Psoas muscle (tissue), 8 donors: ENCODE data around the gene DLGAP1. TPM values are rescaled to one million over a fixed set of nuclear protein-coding genes. Genes with fewer than 3 reads are reported as not detected.
"Not testable (repeated sequence)": the region's sequence is repeated elsewhere in the genome, so short reads cannot be mapped to it uniquely, and the experiment has no call there.

ENCODE experiments used
- ATAC-seq, 4 donors: fragments of 200-7000 bp; cut with Tn5 transposase; one replicate each; pipeline ENCODE4 v1.9.1; 2020; ENCODE audit warnings: moderate library complexity in 3 of 4, mild to moderate bottlenecking in 2 of 4
- DNase-seq, 2 donors: peaks; one replicate each; pipeline ENCODE4 v3.0.0-alpha.2; 2020
- H3K27ac ChIP-seq: fragments of 200-600 bp; one replicate; pipeline ENCODE4 v1.8.0; 2022
- H3K27me3 ChIP-seq, 3 donors: fragments of 200-600 bp in 1 of 3; one replicate each; pipeline versions ENCODE4 v1.6.1 to v1.8.0; 2013 to 2022; ENCODE audit warnings: low read length in 2 of 3, mild to moderate bottlenecking in 2 of 3, moderate library complexity in 1 of 3; ENCODE audit not compliant: insufficient read depth in 3 of 3
- H3K36me3 ChIP-seq, 2 donors: fragments of 200-600 bp in 1 of 2; one replicate each; pipeline versions ENCODE4 v1.6.1 to v1.8.0; 2013 to 2022; ENCODE audit warnings: low read depth in 1 of 2, mild to moderate bottlenecking in 1 of 2, moderate library complexity in 1 of 2; ENCODE audit not compliant: insufficient read depth in 1 of 2
- H3K4me1 ChIP-seq: fragments of 200-600 bp; one replicate; pipeline ENCODE4 v1.8.0; 2022
- H3K4me3 ChIP-seq: fragments of 200-600 bp; one replicate; pipeline ENCODE4 v1.8.0; 2022; ENCODE audit warnings: mild to moderate bottlenecking
- H3K9me3 ChIP-seq: fragments of 200-600 bp; one replicate; pipeline ENCODE4 v1.8.0; 2022
- WGBS, 3 donors: extraction: QIAGEN DNeasy Blood & Tissue Kit; methylation state at CpG; one replicate each; pipeline versions ENCODE4 v1.1.6 to v1.1.7; 2013; 5-methylcytosine and 5-hydroxymethylcytosine counted together
- intact Hi-C, 2 donors: fragments of 100-400 bp; cut with DNase I; formaldehyde crosslinking; loops; one replicate each; pipeline versions ENCODE4 v1.11.0 to v1.14.2; 2022
- polyA plus RNA-seq, 3 donors: library from polyadenylated mRNA; stranded (reverse); fragments of 200-250 nt; gene quantifications; one replicate each; pipeline ENCODE4 v1.2.3, GENCODE V29; 2013
- total RNA-seq, 4 donors: library from RNA; stranded (reverse); fragmentation: NEBNext Ultra II Directional in 2 of 4; extraction: Animal tissue kit (Norgen Biotek cat#: 25700) in 2 of 4; gene quantifications; one replicate each; pipeline versions ENCODE4 v1.2.1 to v1.2.4, GENCODE V29; 2021 to 2023
- TF ChIP-seq, protein P1 (sequence below): fragments of 200-600 bp; IDR thresholded peaks from one replicate; pipeline ENCODE4 v1.8.0; 2022; ENCODE audit warnings: antibody characterized with exemption
- donor health status: healthy with polysubstance abuse.
- donor health status: DM: no; HTN: no; CAD: no; lungs with moderate emphysema.
- donor health status: Bipolar disorder and iron deficiency.
- donor health status: healthy.
- donor health status: DM: yes; HTN: yes; CAD: no.
- donor health status: DM: no; HTN: no; CAD: no.
- donor health status: DM: no; HTN: no; CAD: no.
- donor health status: DM: yes; HTN: yes; CAD: no.

DLGAP1 gene
- total and polyA plus RNA-seq, 7 donors = 0.09 to 0.26 (median 0.16) TPM; not detected in 1

DNA sequence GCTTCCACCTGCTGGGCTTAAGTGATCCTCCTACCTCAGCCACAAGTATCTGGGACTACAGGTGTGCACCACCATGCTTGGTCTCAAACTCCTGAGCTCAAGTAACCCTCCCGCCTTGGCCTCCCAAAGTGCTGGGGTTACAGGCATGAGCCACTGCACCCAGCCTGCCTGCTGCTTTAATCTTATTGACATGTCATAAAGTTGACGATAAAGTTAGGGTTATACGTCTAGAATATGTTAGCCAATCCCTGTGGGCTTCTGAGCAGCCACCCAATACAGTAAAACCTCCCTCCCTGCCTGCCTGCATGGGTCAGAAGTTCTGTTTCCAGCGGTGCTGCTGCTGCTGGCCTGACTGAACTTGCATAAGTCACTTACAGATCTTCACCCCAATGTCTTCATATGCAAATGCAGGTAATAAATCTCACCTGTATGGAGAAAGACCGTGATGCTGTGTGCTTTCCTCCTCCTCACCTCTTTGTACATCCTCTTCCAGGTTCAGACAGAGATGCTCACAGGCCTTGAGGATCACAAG is 975.1 kb downstream of the DLGAP1 start:
- ATAC-seq = no peak
- DNase-seq = no peak
- intact Hi-C loops = loop anchor here in 1 of 2 donors (10.0 kb wide), 1 partner anchor 195 kb away; no protein-coding TSS in a partner anchor
- no peak overlapping the region for H3K4me3 ChIP-seq
- WGBS, 3 donors = 84 to 86% (median 84%) methylated on average over 5 of the region's 5 CpGs
- no peaks in the 10 kb centered on the region for H3K4me1 ChIP-seq
- peaks cover 0 to 3% (median 0%) of the 10 kb centered on the region in 3 donors for H3K27me3 ChIP-seq
- no peaks in the 10 kb centered on the region for H3K9me3 ChIP-seq
- TF ChIP-seq, protein P1, sequence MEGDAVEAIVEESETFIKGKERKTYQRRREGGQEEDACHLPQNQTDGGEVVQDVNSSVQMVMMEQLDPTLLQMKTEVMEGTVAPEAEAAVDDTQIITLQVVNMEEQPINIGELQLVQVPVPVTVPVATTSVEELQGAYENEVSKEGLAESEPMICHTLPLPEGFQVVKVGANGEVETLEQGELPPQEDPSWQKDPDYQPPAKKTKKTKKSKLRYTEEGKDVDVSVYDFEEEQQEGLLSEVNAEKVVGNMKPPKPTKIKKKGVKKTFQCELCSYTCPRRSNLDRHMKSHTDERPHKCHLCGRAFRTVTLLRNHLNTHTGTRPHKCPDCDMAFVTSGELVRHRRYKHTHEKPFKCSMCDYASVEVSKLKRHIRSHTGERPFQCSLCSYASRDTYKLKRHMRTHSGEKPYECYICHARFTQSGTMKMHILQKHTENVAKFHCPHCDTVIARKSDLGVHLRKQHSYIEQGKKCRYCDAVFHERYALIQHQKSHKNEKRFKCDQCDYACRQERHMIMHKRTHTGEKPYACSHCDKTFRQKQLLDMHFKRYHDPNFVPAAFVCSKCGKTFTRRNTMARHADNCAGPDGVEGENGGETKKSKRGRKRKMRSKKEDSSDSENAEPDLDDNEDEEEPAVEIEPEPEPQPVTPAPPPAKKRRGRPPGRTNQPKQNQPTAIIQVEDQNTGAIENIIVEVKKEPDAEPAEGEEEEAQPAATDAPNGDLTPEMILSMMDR = no peak
- H3K36me3 ChIP-seq = no peaks in the 10 kb centered on the region
- H3K27ac ChIP-seq = no peak overlapping the region

DNA sequence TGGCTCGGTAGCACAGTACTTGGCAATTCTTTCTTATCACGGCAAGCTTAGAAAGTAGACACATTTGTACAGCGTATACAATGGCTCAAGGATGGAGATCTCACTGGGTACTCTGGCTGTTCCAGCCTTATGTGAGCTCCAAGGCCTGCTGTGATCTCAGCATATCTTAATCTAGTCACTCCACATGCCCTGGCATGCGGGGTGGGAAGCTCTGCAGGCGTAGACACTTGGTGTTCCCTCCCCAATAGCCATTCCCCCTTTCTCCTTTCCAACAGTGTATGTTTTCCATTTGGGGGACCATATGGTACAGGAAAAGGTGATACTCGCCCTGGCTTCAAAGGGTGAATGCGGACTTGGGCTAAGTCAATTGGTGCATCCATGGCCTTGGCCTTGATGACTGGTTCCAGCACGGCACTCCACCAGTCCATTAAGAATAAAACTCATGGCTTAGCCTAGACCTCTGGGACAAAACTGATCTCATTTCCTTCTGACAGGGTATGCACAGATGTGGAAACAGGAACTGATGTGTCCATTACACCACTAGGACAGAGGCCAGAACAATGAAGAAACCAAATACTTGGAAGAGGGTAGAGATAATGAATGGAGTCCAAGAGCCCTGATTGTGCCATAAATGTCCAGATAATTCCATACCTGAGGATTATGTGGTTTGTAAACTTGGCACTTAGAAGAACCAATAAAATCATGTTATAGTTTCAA is 976.7 kb downstream of the DLGAP1 start:
- no peak for DNase-seq
- Histone ChIP-seq H3K4me3 (no peak overlapping the region), H3K9me3 (no peaks in the 10 kb centered on the region), H3K36me3 (no peaks in the 10 kb centered on the region), H3K4me1 (no peaks in the 10 kb centered on the region), H3K27me3 (peaks cover 0 to 3% (median 0%) of the 10 kb centered on the region in 3 donors), H3K27ac (no peak overlapping the region)
- intact Hi-C loops = no loop called here
- peak in 3 of 4 donors; percentile 27 to 58 (median 45) for ATAC-seq
- 85 to 90% (median 87%) methylated on average over 8 of the region's 8 CpGs for whole genome bisulfite sequencing, 3 donors
- TF ChIP-seq, protein P1 = no peak

DNA sequence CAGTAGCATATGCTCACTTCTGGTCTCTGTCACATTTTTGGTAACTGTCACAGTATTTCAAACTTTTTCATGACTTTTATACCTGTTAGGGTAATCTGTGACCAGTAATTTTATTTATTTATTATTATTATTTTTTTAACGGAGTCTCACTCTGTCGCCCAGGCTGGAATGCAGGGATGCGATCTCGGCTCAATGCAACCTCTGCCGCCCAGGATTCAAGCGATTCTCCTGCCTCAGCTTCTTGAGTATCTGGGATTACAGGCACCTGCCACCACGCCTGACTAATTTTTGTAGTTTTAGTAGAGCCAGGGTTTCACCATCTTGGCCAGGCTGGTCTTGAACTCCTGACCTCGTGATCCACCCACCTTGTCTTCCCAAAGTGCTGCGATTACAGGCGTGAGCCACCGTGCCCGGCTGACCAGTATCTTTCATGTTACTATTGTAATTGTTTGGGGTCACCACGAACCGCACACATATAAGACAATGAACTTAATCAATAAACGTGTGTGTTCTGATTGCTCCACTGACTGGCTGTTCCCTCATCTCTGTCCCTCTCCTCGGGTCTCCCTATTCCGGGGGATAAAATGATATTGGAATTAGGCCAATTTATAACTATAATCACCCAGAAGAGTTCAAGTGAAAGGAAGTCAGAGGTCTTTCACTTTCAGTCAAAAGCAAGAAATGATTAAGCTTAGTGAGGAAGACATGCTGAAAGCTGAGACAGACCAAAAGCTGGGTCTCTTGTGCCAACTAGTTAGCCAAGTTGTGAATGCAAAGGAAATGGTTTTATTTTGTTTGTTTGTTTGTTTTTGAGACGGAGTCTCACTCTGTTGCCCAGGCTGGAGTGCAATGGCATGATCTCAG is 982.2 kb downstream of the DLGAP1 start:
- 76 to 81% (median 78%) methylated on average over 18 of the region's 18 CpGs for WGBS, 3 donors

DNA sequence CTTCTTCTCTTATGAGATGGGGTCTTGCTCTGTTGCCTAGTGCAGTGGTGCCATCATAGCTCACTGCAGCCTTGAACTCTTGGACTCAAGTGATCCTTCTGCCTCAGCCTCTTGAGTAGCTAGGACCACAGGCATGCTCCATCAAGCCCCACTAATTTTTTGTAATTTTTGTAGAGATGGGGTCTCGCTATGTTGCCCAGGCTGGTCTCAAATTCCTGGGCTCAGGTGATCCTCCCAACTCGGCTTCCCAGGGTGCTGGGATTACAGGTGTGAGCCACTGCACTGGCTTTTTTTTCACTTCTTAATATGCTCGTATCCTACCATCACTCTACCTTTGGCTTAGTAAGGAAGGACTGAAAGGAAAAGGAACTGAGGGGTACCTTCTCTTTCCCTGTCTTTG is 983.0 kb downstream of the DLGAP1 start:
- DNase-seq, intact Hi-C loops, H3K4me1 ChIP-seq, H3K36me3 ChIP-seq, H3K27me3 ChIP-seq, H3K27ac ChIP-seq, H3K4me3 ChIP-seq, H3K9me3 ChIP-seq, ATAC-seq: not testable (repeated sequence)
- WGBS, 3 donors = 90 to 96% (median 91%) methylated on average over 3 of the region's 3 CpGs

More for the DNA sequence above, 982.2 kb downstream of the DLGAP1 start:
- Histone ChIP-seq H3K36me3 (no peaks in the 10 kb centered on the region), H3K27me3 (no peaks in the 10 kb centered on the region), H3K9me3 (no peaks in the 10 kb centered on the region), H3K27ac (no peak overlapping the region), H3K4me1 (no peaks in the 10 kb centered on the region), H3K4me3 (no peak overlapping the region)
- TF ChIP-seq, protein P1 = no peak
- no peak for ATAC-seq
- intact Hi-C loops = no loop called here
- no peak for DNase-seq

DNA sequence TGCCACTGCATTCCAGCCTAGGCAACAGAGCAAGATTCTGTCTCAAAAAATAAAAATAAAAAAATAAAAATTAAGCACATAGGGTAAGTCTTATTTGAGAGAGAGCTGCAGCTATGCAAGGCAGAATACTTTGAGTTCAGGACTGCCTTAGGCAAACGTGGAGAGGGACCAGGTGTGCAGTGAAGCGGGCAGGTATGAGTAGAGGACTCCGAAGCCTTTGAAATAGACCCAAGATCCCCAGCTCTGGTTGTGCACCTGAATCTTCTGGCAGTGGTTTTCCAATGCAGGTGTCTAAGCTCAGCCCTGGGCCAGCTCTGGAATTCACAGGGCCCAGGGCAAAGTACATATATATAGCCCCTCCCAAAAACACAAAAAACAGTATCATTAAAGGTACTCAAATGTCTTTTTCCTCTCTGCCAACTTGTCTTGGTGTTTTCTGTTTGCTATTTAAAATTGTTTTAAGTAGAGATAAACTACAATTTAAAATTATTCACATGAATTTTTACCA is 983.9 kb downstream of the DLGAP1 start:
- no peaks in the 10 kb centered on the region for H3K9me3 ChIP-seq
- TF ChIP-seq, protein P1 = no peak
- H3K36me3 ChIP-seq = no peaks in the 10 kb centered on the region
- no peak for ATAC-seq
- intact Hi-C loops = no loop called here
- 87 to 93% (median 92%) methylated on average over 3 of the region's 3 CpGs for WGBS, 3 donors
- H3K27me3 ChIP-seq = no peaks in the 10 kb centered on the region
- no peak for DNase-seq
- H3K4me1 ChIP-seq = peaks cover 4% of the 10 kb centered on the region
- no peak overlapping the region for H3K4me3 ChIP-seq
- H3K27ac ChIP-seq = no peak overlapping the region
